Nephron (organoid): ENCODE measurements around the gene MON1A.

ENCODE experiments used
- H3K27ac Mint-ChIP-seq, 3 experiments: 2 replicates each; pipeline ENCODE4 v1.8.0; 2020; ENCODE audit warnings: mixed read lengths in 3 of 3, mild to moderate bottlenecking in 2 of 3, moderate library complexity in 1 of 3
- H3K27me3 Mint-ChIP-seq: 2 replicates; pipeline ENCODE4 v1.8.0; 2021; ENCODE audit warnings: low read depth, mild to moderate bottlenecking, moderate library complexity, mixed read lengths
- H3K36me3 Mint-ChIP-seq: 2 replicates; pipeline ENCODE4 v1.8.0; 2020; ENCODE audit warnings: low read depth, mixed read lengths
- H3K4me1 Mint-ChIP-seq: 2 replicates; pipeline ENCODE4 v1.8.0; 2020; ENCODE audit warnings: mixed read lengths
- H3K4me3 Mint-ChIP-seq, 3 experiments: 2 replicates each; pipeline ENCODE4 v1.8.0; 2020; ENCODE audit warnings: mild to moderate bottlenecking in 3 of 3, mixed read lengths in 3 of 3, moderate library complexity in 2 of 3
- H3K9me3 Mint-ChIP-seq: 2 replicates; pipeline ENCODE4 v1.8.0; 2020; ENCODE audit warnings: mixed read lengths
- TF ChIP-seq, protein P1 (sequence below), 3 experiments: fragments of 200-600 bp; sonication (generic); IDR thresholded peaks; one replicate each; pipeline ENCODE4 v1.5.0; 2021; ENCODE audit warnings: antibody characterized with exemption in 3 of 3; ENCODE audit not compliant: unreplicated experiment in 3 of 3

The MON1A gene

DNA sequence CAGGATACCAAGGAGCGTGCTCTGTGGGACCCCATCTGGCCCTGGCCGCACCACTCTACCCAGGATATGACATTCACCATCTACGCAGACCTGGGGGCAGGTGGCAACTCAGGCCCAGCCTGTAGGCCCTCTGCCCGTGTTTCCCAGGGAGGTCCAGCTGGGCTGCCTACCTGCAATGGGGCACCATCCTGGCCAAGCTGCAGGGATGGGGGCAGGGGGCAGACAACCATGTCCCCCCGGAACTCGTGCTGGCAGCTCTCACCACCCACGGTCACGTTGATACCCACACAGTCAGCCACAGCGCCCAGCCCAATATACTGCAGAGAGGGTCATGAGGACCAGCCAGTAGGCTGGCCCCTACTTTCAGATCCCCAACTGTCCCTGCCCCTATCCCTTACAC, 33.8 kb downstream of the MON1A start:
- H3K4me1 Mint-ChIP-seq: no peaks in the 10 kb centered on the region
- no peaks in the 10 kb centered on the region for H3K9me3 Mint-ChIP-seq
- no peaks in the 10 kb centered on the region for H3K27me3 Mint-ChIP-seq
- TF ChIP-seq, protein P1, sequence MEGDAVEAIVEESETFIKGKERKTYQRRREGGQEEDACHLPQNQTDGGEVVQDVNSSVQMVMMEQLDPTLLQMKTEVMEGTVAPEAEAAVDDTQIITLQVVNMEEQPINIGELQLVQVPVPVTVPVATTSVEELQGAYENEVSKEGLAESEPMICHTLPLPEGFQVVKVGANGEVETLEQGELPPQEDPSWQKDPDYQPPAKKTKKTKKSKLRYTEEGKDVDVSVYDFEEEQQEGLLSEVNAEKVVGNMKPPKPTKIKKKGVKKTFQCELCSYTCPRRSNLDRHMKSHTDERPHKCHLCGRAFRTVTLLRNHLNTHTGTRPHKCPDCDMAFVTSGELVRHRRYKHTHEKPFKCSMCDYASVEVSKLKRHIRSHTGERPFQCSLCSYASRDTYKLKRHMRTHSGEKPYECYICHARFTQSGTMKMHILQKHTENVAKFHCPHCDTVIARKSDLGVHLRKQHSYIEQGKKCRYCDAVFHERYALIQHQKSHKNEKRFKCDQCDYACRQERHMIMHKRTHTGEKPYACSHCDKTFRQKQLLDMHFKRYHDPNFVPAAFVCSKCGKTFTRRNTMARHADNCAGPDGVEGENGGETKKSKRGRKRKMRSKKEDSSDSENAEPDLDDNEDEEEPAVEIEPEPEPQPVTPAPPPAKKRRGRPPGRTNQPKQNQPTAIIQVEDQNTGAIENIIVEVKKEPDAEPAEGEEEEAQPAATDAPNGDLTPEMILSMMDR (IDR thresholded peaks at IDR 0.05; ENCODE audit: unreplicated experiment in 3 of 3): no peak
- no peak overlapping the region for H3K27ac Mint-ChIP-seq
- H3K36me3 Mint-ChIP-seq: no peaks in the 10 kb centered on the region
- H3K4me3 Mint-ChIP-seq: no peak overlapping the region

DNA sequence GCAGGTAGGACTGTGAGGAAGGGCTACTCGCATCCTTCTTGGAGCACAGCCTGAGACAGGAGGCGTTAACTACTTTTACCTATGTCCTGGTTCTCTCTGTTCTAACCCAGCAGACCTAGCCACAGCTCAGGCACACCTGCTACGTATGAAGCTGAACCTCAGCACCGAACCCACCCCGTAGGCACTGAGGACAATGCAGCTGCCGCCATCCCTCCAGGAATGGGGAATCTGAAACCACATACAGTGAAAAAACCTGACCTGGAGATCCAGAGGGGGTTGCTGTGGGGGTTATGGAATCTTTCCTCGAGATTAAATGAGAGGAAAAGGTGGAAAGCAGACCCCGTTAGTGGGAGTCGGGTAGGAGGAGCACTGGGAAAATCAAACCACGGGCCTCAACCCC, 40.3 kb downstream of the MON1A start:
- Mint-ChIP-seq H3K4me3 (no peak overlapping the region), H3K9me3 (no peaks in the 10 kb centered on the region), H3K27me3 (no peaks in the 10 kb centered on the region), H3K4me1 (peaks cover 5% of the 10 kb centered on the region), H3K36me3 (no peaks in the 10 kb centered on the region), H3K27ac (peak overlapping the region in 1 of 3 experiments; percentile 73)
- TF ChIP-seq, protein P1 (IDR thresholded peaks at IDR 0.05; ENCODE audit: unreplicated experiment in 3 of 3): no peak

DNA sequence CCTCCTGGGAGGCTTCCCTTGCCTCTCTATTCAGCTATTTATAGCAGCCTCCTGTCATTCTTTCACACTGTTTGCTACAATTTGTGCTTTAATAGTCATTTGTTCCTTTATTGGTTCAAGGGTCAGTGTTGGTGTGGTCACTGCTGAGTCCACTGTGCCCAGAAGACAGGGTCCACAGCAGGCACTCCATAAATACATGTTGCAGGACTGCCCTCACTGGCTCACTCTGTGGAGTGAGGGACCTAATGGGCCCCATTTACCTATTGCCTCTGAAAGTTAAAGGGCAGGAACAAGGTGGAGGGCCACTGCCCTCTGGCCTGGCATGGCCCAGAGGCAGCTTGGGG, 42.7 kb downstream of the MON1A start:
- H3K27ac Mint-ChIP-seq: peak overlapping the region in 1 of 3 experiments; percentile 55
- TF ChIP-seq, protein P1 (IDR thresholded peaks at IDR 0.05; ENCODE audit: unreplicated experiment in 3 of 3): no peak
- no peak overlapping the region for H3K4me3 Mint-ChIP-seq
- H3K4me1 Mint-ChIP-seq: peaks cover 10% of the 10 kb centered on the region
- peaks cover 3% of the 10 kb centered on the region for H3K27me3 Mint-ChIP-seq
- H3K9me3 Mint-ChIP-seq: no peaks in the 10 kb centered on the region
- H3K36me3 Mint-ChIP-seq: no peaks in the 10 kb centered on the region

DNA sequence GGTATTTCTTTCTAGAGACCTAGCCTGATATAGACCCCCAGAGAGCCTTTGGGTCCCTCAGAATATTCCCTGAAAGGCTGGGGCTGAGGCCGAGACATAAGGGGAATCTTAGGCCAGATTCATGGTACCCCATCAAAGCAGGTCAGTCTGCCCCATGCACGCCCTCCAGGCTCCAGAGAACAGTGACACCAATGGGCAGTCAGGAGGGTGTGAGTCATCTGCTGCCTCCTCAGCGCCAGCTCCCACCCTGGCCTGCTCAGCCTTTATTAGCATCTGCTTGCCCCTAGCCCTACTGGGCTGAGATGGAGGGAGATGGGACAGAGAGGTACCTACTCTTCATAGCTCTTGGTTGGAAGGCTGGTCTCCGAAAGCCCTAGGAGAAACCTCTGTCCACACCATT, 45.6 kb downstream of the MON1A start:
- H3K4me3 Mint-ChIP-seq: no peak overlapping the region
- H3K4me1 Mint-ChIP-seq: peaks cover 17% of the 10 kb centered on the region
- H3K27ac Mint-ChIP-seq: no peak overlapping the region
- H3K27me3 Mint-ChIP-seq: peaks cover 3% of the 10 kb centered on the region
- H3K36me3 Mint-ChIP-seq: no peaks in the 10 kb centered on the region
- TF ChIP-seq, protein P1 (IDR thresholded peaks at IDR 0.05; ENCODE audit: unreplicated experiment in 3 of 3): no peak
- no peaks in the 10 kb centered on the region for H3K9me3 Mint-ChIP-seq

DNA sequence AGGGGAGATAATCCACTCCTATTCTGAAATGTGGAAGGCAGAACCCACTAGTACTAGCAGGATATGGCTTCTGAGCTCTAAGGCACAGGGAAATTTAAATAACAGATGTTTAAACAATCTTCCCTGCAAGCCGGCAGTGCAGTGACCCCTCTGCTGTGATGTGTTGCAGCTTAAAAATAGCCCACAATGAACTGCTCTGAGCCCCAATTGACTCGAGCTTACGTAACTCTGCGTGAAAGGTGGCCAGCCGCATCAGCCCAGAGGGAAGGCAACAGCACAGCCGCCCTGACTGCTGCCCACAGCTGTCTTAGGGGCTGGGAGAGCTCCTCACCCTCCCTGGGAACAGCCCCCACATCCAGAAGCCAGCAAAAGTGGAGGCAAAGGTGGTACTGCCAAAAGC, 47.4 kb downstream of the MON1A start:
- peak overlapping the region in 1 of 3 experiments; percentile 45 for H3K27ac Mint-ChIP-seq
- no peaks in the 10 kb centered on the region for H3K36me3 Mint-ChIP-seq
- no peak overlapping the region for H3K4me3 Mint-ChIP-seq
- H3K27me3 Mint-ChIP-seq: peaks cover 3% of the 10 kb centered on the region
- H3K9me3 Mint-ChIP-seq: no peaks in the 10 kb centered on the region
- peaks cover 14% of the 10 kb centered on the region for H3K4me1 Mint-ChIP-seq
- TF ChIP-seq, protein P1 (IDR thresholded peaks at IDR 0.05; ENCODE audit: unreplicated experiment in 3 of 3): no peak

DNA sequence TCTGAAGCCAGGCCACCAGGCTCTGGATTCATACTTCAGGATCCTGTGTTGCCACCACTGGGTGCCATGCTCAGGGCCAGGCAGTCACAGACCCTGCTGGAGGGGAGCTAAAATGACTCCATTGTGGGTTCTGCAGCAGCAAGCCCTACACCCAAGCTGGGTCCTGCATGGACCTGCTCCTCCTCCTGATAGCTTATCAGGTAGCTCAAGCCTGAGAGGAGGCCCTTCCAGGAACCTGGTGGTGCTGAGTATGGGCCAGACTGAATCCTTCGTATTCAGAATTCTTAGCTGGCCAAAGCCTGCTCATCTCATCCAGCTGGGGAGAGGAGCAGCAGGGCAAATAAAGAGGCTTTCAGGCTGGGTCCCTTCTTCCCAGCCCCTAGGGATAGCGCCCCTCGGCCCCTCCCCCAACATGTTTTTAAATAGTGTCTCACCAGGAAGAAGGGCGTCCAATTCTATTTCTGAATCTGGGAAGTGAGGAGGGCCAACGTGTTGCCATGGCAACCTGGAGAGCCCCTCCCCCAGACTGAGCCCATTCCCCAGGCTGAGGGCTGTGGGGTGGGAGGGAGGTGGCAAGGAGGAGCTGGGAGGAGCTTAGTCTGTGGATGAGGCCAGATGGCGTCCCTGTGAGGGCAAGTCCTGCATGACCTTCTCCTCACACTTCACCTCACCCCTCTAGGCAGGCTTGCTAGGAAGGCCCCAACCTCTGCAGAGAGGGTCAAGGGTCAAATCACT, 48.9 kb downstream of the MON1A start:
- Mint-ChIP-seq H3K9me3 (no peaks in the 10 kb centered on the region), H3K27me3 (peaks cover 3% of the 10 kb centered on the region), H3K27ac (no peak overlapping the region), H3K36me3 (no peaks in the 10 kb centered on the region), H3K4me1 (peaks cover 14% of the 10 kb centered on the region), H3K4me3 (no peak overlapping the region)
- TF ChIP-seq, protein P1 (IDR thresholded peaks at IDR 0.05; ENCODE audit: unreplicated experiment in 3 of 3): no peak
